ENCODE data around the gene GALNS.

- TF ChIP-seq POLR2A (IDR thresholded peaks at IDR 0.05; ENCODE audit: low read length) = no peak
- no peak for TF ChIP-seq GATA1 (IDR thresholded peaks at IDR 0.05; ENCODE audit: low read depth, low read length)
Observed at GRCh38 chr16:88805340-88805715, 51.4 kb downstream of the GALNS start.
